ENCODE data around the gene EIPR1. TPM values are rescaled to one million over a fixed set of nuclear protein-coding genes. Genes with fewer than 3 reads are reported as not detected.

EIPR1 gene
- total RNA-seq, 1 experiment from 2014 or later: 22.8 TPM

- Mint-ChIP-seq H3K4me1 (no peaks in the 10 kb centered on the region), H3K9me3 (peaks cover 3% of the 10 kb centered on the region; the same call in 1 of the 2 replicates), H3K27me3 (ENCODE audit: low read depth) (no peaks in the 10 kb centered on the region), H3K4me3 (no peak overlapping the region), H3K36me3 (peaks cover 4% of the 10 kb centered on the region), H3K27ac (no peak overlapping the region)
- CTCF ChIA-PET: no interaction called here
- POLR2A ChIA-PET: no interaction called here
- ATAC-seq: no peak
- DNase-seq (ENCODE audit: low spot score): no peak
- TF ChIP-seq, protein P1, sequence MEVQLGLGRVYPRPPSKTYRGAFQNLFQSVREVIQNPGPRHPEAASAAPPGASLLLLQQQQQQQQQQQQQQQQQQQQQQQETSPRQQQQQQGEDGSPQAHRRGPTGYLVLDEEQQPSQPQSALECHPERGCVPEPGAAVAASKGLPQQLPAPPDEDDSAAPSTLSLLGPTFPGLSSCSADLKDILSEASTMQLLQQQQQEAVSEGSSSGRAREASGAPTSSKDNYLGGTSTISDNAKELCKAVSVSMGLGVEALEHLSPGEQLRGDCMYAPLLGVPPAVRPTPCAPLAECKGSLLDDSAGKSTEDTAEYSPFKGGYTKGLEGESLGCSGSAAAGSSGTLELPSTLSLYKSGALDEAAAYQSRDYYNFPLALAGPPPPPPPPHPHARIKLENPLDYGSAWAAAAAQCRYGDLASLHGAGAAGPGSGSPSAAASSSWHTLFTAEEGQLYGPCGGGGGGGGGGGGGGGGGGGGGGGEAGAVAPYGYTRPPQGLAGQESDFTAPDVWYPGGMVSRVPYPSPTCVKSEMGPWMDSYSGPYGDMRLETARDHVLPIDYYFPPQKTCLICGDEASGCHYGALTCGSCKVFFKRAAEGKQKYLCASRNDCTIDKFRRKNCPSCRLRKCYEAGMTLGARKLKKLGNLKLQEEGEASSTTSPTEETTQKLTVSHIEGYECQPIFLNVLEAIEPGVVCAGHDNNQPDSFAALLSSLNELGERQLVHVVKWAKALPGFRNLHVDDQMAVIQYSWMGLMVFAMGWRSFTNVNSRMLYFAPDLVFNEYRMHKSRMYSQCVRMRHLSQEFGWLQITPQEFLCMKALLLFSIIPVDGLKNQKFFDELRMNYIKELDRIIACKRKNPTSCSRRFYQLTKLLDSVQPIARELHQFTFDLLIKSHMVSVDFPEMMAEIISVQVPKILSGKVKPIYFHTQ (CRISPR knock-in tag; IDR thresholded peaks at IDR 0.05): no peak
- TF ChIP-seq TCF7 (CRISPR knock-in tag; IDR thresholded peaks at IDR 0.05; ENCODE audit: low read depth) (no peak), ZMAT4 (CRISPR knock-in tag; IDR thresholded peaks at IDR 0.05) (no peak), SMAD3 (CRISPR knock-in tag; IDR thresholded peaks at IDR 0.05; ENCODE audit: borderline replicate concordance) (no peak), SOX15 (CRISPR knock-in tag; IDR thresholded peaks at IDR 0.05) (no peak), AFF4 (CRISPR knock-in tag; IDR thresholded peaks at IDR 0.05; ENCODE audit: borderline replicate concordance) (no peak), ZNF121 (CRISPR knock-in tag; IDR thresholded peaks at IDR 0.05) (no peak), E2F5 (CRISPR knock-in tag; IDR thresholded peaks at IDR 0.05) (no peak), ZNF512 (CRISPR knock-in tag; IDR thresholded peaks at IDR 0.05; ENCODE audit: borderline replicate concordance) (no peak), CDX4 (CRISPR knock-in tag; IDR thresholded peaks at IDR 0.05; ENCODE audit: borderline replicate concordance) (no peak), IRF2 (CRISPR knock-in tag; IDR thresholded peaks at IDR 0.05; ENCODE audit: borderline replicate concordance, low read depth) (no peak), OVOL2 (CRISPR knock-in tag; IDR thresholded peaks at IDR 0.05; ENCODE audit: borderline replicate concordance) (no peak), CBFB (CRISPR knock-in tag; IDR thresholded peaks at IDR 0.05; ENCODE audit: low read depth) (no peak)
- TF ChIP-seq, protein P2, sequence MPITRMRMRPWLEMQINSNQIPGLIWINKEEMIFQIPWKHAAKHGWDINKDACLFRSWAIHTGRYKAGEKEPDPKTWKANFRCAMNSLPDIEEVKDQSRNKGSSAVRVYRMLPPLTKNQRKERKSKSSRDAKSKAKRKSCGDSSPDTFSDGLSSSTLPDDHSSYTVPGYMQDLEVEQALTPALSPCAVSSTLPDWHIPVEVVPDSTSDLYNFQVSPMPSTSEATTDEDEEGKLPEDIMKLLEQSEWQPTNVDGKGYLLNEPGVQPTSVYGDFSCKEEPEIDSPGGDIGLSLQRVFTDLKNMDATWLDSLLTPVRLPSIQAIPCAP (CRISPR knock-in tag; IDR thresholded peaks at IDR 0.05): no peak
- TF ChIP-seq, protein P3, sequence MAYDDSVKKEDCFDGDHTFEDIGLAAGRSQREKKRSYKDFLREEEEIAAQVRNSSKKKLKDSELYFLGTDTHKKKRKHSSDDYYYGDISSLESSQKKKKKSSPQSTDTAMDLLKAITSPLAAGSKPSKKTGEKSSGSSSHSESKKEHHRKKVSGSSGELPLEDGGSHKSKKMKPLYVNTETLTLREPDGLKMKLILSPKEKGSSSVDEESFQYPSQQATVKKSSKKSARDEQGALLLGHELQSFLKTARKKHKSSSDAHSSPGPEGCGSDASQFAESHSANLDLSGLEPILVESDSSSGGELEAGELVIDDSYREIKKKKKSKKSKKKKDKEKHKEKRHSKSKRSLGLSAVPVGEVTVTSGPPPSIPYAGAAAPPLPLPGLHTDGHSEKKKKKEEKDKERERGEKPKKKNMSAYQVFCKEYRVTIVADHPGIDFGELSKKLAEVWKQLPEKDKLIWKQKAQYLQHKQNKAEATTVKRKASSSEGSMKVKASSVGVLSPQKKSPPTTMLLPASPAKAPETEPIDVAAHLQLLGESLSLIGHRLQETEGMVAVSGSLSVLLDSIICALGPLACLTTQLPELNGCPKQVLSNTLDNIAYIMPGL (CRISPR knock-in tag; IDR thresholded peaks at IDR 0.05): no peak
- TF ChIP-seq, protein P4, sequence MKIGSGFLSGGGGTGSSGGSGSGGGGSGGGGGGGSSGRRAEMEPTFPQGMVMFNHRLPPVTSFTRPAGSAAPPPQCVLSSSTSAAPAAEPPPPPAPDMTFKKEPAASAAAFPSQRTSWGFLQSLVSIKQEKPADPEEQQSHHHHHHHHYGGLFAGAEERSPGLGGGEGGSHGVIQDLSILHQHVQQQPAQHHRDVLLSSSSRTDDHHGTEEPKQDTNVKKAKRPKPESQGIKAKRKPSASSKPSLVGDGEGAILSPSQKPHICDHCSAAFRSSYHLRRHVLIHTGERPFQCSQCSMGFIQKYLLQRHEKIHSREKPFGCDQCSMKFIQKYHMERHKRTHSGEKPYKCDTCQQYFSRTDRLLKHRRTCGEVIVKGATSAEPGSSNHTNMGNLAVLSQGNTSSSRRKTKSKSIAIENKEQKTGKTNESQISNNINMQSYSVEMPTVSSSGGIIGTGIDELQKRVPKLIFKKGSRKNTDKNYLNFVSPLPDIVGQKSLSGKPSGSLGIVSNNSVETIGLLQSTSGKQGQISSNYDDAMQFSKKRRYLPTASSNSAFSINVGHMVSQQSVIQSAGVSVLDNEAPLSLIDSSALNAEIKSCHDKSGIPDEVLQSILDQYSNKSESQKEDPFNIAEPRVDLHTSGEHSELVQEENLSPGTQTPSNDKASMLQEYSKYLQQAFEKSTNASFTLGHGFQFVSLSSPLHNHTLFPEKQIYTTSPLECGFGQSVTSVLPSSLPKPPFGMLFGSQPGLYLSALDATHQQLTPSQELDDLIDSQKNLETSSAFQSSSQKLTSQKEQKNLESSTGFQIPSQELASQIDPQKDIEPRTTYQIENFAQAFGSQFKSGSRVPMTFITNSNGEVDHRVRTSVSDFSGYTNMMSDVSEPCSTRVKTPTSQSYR (CRISPR knock-in tag; IDR thresholded peaks at IDR 0.05): no peak
- TF ChIP-seq, protein P5, sequence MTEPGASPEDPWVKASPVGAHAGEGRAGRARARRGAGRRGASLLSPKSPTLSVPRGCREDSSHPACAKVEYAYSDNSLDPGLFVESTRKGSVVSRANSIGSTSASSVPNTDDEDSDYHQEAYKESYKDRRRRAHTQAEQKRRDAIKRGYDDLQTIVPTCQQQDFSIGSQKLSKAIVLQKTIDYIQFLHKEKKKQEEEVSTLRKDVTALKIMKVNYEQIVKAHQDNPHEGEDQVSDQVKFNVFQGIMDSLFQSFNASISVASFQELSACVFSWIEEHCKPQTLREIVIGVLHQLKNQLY (CRISPR knock-in tag; IDR thresholded peaks at IDR 0.05): no peak
- TF ChIP-seq, protein P6, sequence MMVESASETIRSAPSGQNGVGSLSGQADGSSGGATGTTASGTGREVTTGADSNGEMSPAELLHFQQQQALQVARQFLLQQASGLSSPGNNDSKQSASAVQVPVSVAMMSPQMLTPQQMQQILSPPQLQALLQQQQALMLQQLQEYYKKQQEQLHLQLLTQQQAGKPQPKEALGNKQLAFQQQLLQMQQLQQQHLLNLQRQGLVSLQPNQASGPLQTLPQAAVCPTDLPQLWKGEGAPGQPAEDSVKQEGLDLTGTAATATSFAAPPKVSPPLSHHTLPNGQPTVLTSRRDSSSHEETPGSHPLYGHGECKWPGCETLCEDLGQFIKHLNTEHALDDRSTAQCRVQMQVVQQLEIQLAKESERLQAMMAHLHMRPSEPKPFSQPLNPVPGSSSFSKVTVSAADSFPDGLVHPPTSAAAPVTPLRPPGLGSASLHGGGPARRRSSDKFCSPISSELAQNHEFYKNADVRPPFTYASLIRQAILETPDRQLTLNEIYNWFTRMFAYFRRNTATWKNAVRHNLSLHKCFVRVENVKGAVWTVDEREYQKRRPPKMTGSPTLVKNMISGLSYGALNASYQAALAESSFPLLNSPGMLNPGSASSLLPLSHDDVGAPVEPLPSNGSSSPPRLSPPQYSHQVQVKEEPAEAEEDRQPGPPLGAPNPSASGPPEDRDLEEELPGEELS (CRISPR knock-in tag; IDR thresholded peaks at IDR 0.05): no peak
Measured at GRCh38 chr2:3182848-3183247, 194.8 kb downstream of the EIPR1 start.
